Measurements from ENCODE around the gene LAMP5.

- TF ChIP-seq CTCF (conservative IDR thresholded peaks at IDR 0.05; ENCODE audit: low read depth in 2 of 2) (no peak), EZH2 (IDR thresholded peaks at IDR 0.05; ENCODE audit: low read depth, unreplicated experiment) (no peak), POLR2AphosphoS5 (IDR thresholded peaks at IDR 0.05; ENCODE audit: low read depth) (no peak), REST (IDR thresholded peaks at IDR 0.05; ENCODE audit: unreplicated experiment) (no peak), EZH2phosphoT487 (IDR thresholded peaks at IDR 0.05; ENCODE audit: unreplicated experiment) (no peak), NANOG (IDR thresholded peaks at IDR 0.05; ENCODE audit: borderline replicate concordance) (no peak), CREB1 (CRISPR knock-in tag; IDR thresholded peaks at IDR 0.05; ENCODE audit: low read depth) (no peak), ZNF114 (CRISPR knock-in tag; IDR thresholded peaks at IDR 0.05) (no peak), ETS1 (IDR thresholded peaks at IDR 0.05) (no peak), JUNB (IDR thresholded peaks at IDR 0.05; ENCODE audit: unreplicated experiment) (no peak), STAT1 (IDR thresholded peaks at IDR 0.05; ENCODE audit: unreplicated experiment) (no peak)
Observed at GRCh38 chr20:9551808-9552550, 37.6 kb downstream of the LAMP5 start.

Data from GM23338 (cell line).